RWPE2 (cell line): ENCODE data around the gene CCDC28A.

Experiments used
- ATAC-seq: fragments of 200-7000 bp; cut with Tn5 transposase; 3 replicates; pipeline ENCODE4 v1.9.1; 2021; ENCODE audit warnings: low read depth
- DNase-seq: peaks from one replicate; pipeline ENCODE4 v3.0.0-alpha.2; 2020; ENCODE audit warnings: low spot score
- H3K27ac ChIP-seq: fragments of 450-650 bp; 2 replicates; pipeline ENCODE4 v1.5.1; 2017; ENCODE audit warnings: mild to moderate bottlenecking; ENCODE audit not compliant: poor library complexity, severe bottlenecking
- H3K27me3 ChIP-seq: fragments of 250-450 bp; sonication (Bioruptor Pico); 2 replicates; pipeline ENCODE4 v1.5.1; 2021; ENCODE audit warnings: mild to moderate bottlenecking, moderate library complexity; ENCODE audit not compliant: insufficient read depth, poor library complexity, severe bottlenecking
- H3K36me3 ChIP-seq: fragments of 250-450 bp; sonication (Bioruptor Pico); 2 replicates; pipeline ENCODE4 v1.5.1; 2020; ENCODE audit warnings: low read depth, mild to moderate bottlenecking, moderate library complexity
- H3K4me1 ChIP-seq: fragments of 250-450 bp; sonication (Bioruptor Pico); 2 replicates; pipeline ENCODE4 v1.5.1; 2021; ENCODE audit warnings: mild to moderate bottlenecking, moderate library complexity; ENCODE audit not compliant: insufficient read depth, poor library complexity, severe bottlenecking
- H3K4me3 ChIP-seq: fragments of 250-450 bp; sonication (Bioruptor Pico); 2 replicates; pipeline ENCODE4 v1.5.1; 2021; ENCODE audit warnings: mild to moderate bottlenecking, moderate library complexity; ENCODE audit not compliant: severe bottlenecking
- H3K9me3 ChIP-seq: fragments of 250-450 bp; sonication (Bioruptor Pico); 2 replicates; pipeline ENCODE4 v1.5.1; 2021; ENCODE audit warnings: mild to moderate bottlenecking, moderate library complexity; ENCODE audit not compliant: severe bottlenecking
- CTCF ChIP-seq: fragments of 450-650 bp; IDR thresholded peaks from one replicate; pipeline ENCODE4 v1.5.1; 2017; ENCODE audit warnings: mild to moderate bottlenecking, moderate library complexity; ENCODE audit not compliant: poor library complexity, severe bottlenecking

CCDC28A gene

GRCh38 chr6:138837246-138837645, 63.7 kb downstream of the CCDC28A start:
- DNase-seq (no peak), ATAC-seq (no peak)
- Histone ChIP-seq H3K27ac (no peak overlapping the region), H3K4me1 (no peaks in the 10 kb centered on the region), H3K27me3 (no peaks in the 10 kb centered on the region), H3K9me3 (no peaks in the 10 kb centered on the region), H3K36me3 (no peaks in the 10 kb centered on the region), H3K4me3 (no peak overlapping the region)
- TF ChIP-seq CTCF: no peak
